HepG2 (cell line): ENCODE results near the gene C5orf15.

Experiments used
- U2AF2 ChIP-seq: fragments of 200-400 bp; formaldehyde crosslinking; IDR thresholded peaks from 2 replicates; pipeline ENCODE4 v1.6.1; 2017; ENCODE audit warnings: low read depth, mild to moderate bottlenecking, low read length
- ZNF644 ChIP-seq: IDR thresholded peaks from 2 replicates; pipeline ENCODE4 v1.6.1; 2016; ENCODE audit warnings: low read depth
- ZNF737 ChIP-seq: sonication (generic); formaldehyde crosslinking; IDR thresholded peaks from 2 replicates; pipeline ENCODE4 v1.5.0; 2020; ENCODE audit warnings: missing genetic modification reagents, mild to moderate bottlenecking, borderline replicate concordance
- TF ChIP-seq, protein P1 (sequence below): sonication (generic); formaldehyde crosslinking; IDR thresholded peaks from 2 replicates; pipeline ENCODE4 v1.5.1; 2020; ENCODE audit warnings: missing genetic modification reagents, mild to moderate bottlenecking, borderline replicate concordance
- TF ChIP-seq, protein P2 (sequence below): sonication (generic); IDR thresholded peaks from 2 replicates; pipeline ENCODE4 v1.6.1; 2016; ENCODE audit warnings: low read depth, borderline replicate concordance
- TF ChIP-seq, protein P3 (sequence below): IDR thresholded peaks from 2 replicates; pipeline ENCODE4 v1.6.1; 2016; ENCODE audit warnings: control low read depth
- TF ChIP-seq, protein P4 (sequence below): sonication (generic); formaldehyde crosslinking; IDR thresholded peaks from 2 replicates; pipeline ENCODE4 v1.5.0; 2020; ENCODE audit warnings: mild to moderate bottlenecking, missing genetic modification reagents, moderate library complexity

DNA sequence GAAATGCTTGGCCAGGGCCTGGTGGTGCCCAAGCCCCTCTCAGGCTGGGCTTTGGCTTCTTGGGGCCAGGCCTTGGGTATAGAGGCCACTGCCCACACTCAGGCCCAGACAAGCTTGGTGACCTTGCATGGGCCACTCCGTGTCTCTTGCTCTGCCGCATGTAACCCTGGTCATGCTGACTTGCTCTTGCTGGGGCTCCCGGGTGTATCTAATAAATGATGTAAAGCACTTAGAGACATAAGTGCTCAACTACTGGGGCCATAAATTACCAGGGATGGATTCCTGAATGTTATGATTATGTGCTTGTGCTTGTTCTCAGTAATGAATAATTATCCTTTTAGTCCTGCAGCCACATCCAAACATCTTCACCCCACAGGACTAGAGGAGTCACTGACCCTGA lies 54.0 kb downstream of the C5orf15 start:
- TF ChIP-seq, protein P1, sequence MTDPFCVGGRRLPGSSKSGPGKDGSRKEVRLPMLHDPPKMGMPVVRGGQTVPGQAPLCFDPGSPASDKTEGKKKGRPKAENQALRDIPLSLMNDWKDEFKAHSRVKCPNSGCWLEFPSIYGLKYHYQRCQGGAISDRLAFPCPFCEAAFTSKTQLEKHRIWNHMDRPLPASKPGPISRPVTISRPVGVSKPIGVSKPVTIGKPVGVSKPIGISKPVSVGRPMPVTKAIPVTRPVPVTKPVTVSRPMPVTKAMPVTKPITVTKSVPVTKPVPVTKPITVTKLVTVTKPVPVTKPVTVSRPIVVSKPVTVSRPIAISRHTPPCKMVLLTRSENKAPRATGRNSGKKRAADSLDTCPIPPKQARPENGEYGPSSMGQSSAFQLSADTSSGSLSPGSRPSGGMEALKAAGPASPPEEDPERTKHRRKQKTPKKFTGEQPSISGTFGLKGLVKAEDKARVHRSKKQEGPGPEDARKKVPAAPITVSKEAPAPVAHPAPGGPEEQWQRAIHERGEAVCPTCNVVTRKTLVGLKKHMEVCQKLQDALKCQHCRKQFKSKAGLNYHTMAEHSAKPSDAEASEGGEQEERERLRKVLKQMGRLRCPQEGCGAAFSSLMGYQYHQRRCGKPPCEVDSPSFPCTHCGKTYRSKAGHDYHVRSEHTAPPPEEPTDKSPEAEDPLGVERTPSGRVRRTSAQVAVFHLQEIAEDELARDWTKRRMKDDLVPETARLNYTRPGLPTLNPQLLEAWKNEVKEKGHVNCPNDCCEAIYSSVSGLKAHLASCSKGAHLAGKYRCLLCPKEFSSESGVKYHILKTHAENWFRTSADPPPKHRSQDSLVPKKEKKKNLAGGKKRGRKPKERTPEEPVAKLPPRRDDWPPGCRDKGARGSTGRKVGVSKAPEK (CRISPR knock-in tag): no peak
- TF ChIP-seq, protein P2, sequence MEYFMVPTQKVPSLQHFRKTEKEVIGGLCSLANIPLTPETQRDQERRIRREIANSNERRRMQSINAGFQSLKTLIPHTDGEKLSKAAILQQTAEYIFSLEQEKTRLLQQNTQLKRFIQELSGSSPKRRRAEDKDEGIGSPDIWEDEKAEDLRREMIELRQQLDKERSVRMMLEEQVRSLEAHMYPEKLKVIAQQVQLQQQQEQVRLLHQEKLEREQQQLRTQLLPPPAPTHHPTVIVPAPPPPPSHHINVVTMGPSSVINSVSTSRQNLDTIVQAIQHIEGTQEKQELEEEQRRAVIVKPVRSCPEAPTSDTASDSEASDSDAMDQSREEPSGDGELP: no peak
- TF ChIP-seq, protein P3, sequence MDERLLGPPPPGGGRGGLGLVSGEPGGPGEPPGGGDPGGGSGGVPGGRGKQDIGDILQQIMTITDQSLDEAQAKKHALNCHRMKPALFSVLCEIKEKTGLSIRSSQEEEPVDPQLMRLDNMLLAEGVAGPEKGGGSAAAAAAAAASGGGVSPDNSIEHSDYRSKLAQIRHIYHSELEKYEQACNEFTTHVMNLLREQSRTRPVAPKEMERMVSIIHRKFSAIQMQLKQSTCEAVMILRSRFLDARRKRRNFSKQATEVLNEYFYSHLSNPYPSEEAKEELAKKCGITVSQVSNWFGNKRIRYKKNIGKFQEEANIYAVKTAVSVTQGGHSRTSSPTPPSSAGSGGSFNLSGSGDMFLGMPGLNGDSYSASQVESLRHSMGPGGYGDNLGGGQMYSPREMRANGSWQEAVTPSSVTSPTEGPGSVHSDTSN (CRISPR knock-in tag): no peak
- TF ChIP-seq ZNF644 (CRISPR knock-in tag) (no peak), U2AF2 (no peak), ZNF737 (CRISPR knock-in tag) (no peak)
- TF ChIP-seq, protein P4, sequence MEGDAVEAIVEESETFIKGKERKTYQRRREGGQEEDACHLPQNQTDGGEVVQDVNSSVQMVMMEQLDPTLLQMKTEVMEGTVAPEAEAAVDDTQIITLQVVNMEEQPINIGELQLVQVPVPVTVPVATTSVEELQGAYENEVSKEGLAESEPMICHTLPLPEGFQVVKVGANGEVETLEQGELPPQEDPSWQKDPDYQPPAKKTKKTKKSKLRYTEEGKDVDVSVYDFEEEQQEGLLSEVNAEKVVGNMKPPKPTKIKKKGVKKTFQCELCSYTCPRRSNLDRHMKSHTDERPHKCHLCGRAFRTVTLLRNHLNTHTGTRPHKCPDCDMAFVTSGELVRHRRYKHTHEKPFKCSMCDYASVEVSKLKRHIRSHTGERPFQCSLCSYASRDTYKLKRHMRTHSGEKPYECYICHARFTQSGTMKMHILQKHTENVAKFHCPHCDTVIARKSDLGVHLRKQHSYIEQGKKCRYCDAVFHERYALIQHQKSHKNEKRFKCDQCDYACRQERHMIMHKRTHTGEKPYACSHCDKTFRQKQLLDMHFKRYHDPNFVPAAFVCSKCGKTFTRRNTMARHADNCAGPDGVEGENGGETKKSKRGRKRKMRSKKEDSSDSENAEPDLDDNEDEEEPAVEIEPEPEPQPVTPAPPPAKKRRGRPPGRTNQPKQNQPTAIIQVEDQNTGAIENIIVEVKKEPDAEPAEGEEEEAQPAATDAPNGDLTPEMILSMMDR (CRISPR knock-in tag): no peak
